ENCODE results near the gene CCDC74B.
"Not testable (repeated sequence)": the region's sequence is repeated elsewhere in the genome, so short reads cannot be mapped to it uniquely, and the experiment has no call there.

The CCDC74B gene

DNA sequence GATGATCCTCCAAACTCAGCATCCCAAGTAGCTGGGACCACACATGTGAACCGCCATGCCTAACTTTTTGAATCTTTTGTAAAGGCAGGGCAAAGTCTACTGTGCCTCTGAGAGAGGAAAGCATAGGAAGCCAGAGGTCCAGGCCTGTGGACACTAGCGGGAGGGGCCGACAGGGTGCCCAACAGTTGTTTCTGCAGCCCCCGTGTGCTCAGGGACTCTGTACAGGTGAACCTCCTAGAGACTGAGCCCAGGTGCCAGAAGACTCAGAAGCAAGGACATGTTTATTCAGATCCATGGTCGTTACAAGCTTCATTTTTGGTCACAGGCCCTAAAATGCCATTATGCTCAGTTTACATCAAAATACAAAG is 6.2 kb upstream of the CCDC74B start:
- in situ Hi-C loops (cut with MboI; ENCODE audit: low sequenced_read_pairs), result not testable (repeated sequence)

DNA sequence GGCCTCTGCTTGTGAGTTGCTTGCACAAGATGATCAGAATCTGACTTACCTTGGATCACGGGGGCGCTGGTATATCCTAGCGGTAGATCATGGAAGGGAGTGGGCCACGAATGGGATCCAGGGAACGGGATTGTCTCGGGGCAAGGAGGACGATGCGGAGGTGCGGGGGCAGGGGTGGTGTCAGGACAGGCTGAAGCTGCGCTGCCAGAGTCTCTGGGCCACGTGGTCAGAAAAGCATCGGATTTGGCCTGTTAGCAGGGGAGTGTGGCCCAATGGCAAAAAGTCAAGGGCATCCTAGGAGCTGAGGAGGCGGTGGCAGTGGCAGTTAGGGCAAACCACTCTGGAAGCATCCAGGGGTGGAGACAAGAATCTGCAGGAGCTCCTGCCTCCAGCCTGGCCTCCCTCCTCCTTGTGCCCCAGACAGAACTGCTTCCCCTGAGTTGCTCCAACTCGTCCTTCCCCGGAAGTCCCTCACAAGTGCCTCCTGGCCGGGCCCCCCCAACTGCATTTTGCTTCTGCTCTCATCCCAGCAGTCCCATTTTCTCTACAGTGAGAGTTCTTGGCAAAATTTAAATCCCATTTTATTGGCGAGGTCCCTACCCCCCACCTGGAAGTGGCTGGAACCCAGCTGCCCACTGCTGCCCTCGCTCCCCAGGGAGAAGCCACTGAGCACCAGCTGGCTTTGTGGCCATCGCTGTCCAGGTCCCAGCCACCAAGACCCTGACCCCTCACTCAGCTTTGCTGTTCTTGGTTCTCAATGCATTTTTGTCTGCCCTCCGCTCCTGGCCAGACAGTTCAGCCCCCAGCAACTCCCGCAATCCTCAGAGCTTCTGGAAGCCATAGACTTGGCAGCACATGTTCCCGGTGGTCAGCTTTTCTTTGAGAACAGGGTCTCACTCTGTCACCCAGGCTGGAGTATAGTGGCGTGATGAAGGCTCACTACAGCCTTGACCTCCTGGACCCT is 5.6 kb upstream of the CCDC74B start:
- in situ Hi-C loops (cut with MboI; ENCODE audit: low sequenced_read_pairs), result no loop called here

DNA sequence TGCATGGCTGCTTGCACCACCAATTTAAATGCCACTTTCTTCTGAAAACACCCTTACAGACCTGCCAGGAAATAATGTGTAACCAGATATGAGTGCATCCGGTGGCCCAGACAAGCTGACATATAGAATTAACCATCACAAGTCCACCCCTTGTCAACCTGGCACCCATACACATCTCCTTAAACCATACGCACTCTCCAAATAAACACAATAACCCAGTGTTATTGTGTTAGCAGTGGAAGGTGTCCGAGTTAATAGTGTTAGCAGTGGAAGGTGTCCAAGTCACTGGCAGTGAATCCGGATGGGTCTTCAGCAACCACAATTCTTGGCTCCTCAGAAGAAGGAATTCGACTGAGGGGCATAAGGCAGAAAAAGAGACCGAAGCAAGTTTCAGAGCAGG is 3.6 kb upstream of the CCDC74B start:
- in situ Hi-C loops (cut with MboI; ENCODE audit: low sequenced_read_pairs), result not testable (repeated sequence)

DNA sequence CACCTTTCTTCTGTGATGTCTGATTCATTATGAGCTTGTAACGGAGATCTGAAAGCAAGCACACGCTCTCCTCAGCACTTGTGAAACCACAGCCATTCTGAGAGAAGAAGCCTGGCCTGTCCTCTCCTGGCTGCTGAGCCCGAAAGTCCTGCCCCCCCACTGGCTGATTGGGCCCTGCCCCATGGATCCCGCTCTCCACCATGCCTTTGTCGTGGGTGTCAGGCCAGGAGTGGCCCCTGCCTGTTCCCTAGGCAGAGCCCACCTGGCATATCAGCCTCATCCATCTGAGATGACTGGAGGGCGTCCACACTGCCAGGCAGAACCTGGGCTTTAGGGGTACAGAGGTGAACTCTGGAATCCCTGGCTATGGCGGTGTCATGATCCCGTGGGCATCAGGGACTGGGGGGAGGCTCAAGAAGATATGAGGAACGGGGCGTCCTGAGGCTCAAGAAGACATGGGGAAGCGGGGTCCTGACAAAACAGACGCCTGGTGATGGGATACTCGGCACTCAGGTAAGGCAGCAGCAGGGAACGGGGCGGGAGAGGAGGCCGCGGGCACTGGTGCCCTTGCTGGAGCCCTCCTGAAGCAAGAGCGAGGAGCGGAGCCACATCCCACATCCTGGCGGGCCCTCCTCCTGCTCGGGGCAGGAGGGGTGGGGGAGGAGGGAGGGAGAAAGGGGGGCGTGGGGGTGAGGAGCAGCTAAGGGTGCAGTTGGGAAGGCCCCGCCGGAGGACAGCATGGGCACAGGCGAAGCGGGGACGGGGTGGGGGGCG is 1.5 kb downstream of the CCDC74B start:
- in situ Hi-C loops (cut with MboI; ENCODE audit: low sequenced_read_pairs), result not testable (repeated sequence)

DNA sequence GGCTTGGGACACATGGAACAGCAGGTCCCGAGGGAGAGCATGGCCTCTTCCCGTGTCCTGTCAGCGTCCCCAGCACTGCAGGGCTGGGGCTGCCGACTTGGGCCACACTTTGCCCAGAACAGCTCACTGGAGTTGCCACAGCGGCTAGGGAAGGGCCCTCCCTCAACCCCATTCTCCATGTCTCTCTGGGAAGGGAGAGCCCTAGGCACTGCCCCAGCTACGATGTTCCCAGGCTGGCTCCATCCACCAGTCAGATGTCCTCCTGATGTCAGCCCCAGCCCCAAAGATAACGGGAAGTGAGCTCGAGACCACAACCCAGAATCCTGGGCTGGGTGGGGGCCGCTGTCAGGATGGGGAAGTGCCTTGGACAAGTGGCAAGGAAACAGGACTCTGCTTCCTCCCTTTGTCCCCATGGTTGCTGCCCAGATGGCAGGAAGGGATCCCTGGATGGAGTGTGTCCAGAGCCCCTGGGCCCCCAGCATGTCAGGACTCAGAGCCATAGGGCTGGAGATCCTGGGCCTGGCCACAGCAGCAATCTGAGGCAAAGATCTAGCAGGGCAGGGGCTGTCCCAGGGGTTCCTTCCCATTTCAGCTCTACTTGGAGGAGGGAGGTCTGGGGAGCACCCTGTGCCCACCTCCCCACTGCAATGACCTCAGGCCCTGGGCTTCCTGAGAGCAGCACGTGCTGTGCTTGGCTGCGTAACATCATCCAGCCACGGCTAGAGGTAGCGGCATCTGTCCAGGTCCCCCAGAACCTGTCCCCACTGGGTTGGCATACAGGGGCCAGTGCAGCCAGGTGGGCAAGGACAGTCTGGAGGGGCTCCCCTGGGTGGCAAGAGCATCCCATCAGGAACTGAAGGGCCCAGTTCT is 2.3 kb downstream of the CCDC74B start:
- in situ Hi-C loops (cut with MboI; ENCODE audit: low sequenced_read_pairs), result not testable (repeated sequence)

DNA sequence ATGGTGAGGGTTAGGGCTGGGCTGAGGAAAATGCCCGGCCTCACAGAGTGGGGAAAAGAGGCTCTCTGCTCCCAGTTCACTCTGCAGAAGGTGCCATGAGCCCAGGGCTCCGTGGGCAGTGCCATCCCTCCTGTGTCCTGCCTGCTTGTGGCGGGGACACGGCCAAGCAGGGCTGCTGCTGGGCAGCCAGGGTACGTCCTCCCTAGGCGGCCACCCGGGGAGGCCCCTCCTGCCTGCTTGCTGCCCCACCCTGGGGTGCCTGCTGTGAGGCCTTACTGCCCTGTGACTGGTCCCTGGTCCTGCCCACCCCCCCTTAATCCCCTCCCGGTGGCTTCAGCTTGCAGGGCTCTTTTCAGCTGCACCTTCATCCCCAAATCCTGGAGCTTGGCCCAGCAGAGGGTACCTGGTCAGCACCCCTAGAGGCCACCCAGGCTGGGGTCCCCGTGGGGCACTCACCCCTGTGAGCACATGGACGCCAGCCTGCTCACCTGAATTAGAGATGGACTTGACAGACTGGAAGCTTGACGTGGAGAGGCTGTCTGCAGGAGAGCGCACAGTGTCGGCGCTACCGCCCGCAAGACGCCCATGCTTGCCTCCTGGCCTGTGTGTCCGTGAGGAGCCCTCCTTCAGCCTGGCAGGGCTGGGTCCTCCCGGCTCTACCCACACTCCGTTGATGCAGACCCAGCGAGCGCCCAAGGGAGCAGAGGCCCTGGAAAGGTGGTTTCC is 3.1 kb downstream of the CCDC74B start:
- in situ Hi-C loops (cut with MboI; ENCODE audit: low sequenced_read_pairs), result not testable (repeated sequence)

DNA sequence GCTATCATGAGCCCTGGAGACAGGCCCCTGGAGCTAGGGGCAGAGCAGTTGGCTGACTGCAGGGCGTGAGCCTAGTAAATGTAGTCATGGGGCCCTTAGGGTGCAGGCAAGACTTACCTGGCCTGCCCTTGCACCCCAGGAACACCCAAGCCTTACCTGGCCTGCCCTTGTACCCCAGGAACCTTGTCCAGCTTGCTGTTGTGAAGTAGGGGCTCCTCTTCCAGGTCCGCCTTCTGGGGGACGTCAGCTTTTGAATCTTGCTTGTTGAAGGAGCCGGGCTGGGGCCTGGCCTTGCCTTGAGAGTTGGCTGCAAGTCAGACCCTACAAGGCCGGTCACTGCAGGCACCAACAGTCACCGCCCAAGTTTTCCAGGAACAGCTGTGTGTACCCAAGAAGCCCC is 3.9 kb downstream of the CCDC74B start:
- in situ Hi-C loops (cut with MboI; ENCODE audit: low sequenced_read_pairs), result not testable (repeated sequence)

DNA sequence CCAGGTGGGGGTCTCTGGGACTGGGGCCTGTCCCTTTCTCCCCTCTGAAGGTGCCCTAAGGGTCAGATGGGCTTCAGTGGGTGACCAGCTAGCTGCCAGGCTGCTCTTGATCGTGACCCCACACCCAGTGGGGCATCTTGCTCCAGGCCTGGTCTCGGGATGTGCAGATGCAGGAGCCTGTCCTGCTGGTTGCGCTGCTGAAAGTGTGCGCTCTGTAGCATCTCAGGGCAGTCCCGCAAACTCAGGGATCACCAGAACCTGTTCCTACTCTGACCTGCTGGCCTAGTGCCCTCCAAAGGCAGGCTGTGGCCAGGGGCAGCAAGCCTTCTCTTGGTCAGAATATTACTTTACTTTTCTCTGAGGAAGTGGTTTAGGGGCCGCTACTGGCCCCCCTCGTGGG is 4.4 kb downstream of the CCDC74B start:
- in situ Hi-C loops (cut with MboI; ENCODE audit: low sequenced_read_pairs), result not testable (repeated sequence)

DNA sequence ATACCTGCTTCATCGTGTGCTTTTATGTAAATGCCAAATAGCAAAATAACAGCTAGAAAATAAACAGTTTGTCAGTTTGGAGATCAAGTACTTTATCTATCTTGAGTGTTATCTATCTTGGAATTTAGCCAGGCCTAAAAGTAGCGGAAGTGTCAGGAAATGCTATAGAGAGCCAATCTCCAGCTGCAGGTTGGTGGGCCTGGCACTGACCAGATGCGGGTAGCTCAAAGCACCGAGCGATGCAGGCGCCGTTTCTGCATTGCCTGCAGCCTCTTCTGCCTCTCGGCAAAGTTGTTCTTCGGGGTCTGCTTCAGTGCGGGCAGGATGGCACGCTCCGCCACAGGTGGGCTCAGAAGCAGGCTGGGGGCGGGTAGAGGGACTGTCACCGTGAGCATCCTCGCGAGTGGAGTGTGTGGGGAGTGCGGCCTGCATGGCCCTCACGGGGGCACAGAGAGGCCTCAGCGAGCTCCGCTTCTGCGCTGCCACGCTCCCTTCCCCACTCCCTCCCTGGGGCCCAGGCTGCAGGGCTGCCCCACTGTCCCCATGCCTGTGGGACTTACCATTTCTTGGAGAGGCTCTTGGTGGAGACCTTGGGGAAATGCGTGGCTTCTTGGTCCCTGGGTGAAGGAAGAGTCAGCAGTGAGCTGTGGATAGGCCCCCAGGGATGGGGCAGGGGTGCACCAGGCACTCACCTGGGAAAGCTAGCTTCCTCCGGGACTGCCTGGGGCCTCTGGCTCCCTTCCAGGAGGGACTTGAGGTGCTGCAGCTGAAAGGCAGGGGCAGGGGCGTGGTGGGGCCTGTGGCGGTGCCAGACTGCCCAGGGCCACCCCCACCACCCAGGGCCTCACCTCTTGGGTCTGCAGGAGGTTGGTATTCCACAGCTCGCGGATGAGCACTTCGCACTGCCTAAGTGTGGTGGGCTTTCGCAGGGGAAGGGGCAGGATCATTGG is 5.3 kb downstream of the CCDC74B start:
- in situ Hi-C loops (cut with MboI; ENCODE audit: low sequenced_read_pairs), result not testable (repeated sequence)

DNA sequence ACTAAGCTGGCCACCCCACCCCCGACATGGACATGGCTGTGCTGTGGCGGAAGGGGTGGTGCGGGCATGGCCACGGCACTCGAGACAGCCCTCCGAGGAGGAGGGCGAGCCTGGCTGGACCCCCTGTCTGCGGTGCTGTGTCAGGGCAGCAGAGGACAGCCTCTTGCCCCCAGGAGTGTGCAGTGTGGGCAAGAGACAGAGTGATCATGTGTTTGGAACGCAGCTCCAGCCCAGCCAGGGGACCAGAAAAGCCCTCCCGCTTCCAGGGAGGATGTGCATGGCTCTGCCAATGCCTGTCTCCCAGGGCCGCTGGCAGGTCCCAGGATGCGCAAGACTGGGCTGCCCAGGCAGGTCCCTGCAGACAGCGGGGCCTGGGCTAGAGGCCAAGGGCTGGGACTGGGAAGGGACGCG is 6.1 kb downstream of the CCDC74B start:
- in situ Hi-C loops (cut with MboI; ENCODE audit: low sequenced_read_pairs), result not testable (repeated sequence)

DNA sequence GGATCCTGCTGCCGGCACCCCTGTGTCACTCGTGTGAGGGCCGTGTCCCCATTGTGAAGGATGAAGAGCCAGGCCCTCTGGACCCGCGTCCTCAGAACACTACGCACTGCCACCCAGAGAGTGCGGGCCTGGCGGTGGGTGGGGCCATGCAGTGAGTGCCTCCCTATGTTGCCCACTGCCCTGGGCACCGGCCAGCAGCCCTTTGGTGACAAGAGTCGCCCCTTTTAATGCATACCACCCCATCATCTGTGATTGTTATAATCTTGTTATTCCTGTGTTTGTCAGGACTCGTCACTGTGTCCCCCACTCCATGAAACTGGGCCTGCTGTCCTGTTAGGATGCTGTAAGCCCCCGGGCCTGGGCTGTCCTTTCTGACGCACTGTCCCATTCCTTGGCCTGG is 6.6 kb downstream of the CCDC74B start:
- in situ Hi-C loops (cut with MboI; ENCODE audit: low sequenced_read_pairs), result not testable (repeated sequence)

DNA sequence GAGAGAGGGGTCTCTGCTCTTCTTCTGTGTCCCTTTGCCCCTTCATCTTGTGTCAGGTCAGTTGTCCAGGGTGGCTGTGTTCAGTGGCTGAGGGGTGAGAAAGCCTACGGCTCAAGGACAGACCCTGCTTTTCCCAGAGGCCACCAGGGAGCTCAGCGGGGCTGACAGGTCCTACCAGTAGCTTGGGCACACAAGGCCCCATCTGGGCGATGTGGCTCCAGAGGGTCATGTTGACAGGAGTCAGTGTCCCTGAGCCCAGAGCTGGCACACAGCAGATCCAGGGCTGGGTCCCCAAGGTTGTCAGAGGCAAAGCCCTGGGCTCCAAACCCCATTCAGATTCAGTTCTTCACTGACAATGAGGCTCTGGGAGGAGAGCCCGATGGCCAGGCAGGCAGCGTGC is 7.8 kb downstream of the CCDC74B start:
- in situ Hi-C loops (cut with MboI; ENCODE audit: low sequenced_read_pairs), result not testable (repeated sequence)

DNA sequence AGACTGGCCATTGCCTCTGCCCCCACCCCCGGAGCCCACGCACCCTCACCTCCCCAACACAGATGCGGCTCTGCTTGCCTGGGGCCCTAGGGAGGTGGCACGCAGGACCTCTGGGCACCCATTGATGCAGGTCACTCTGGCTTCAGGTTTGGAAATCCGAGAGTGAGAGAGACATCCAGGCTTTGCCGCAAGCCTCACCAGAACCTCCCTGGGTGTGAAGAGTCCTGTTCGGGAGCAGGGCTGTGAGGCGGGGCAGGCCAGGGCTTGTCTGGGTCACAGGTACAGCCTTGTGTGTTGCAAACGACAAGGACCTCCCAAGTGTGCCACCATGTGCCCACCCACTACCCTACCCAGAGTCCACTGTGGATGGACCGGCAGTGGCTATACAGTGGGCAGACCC is 8.4 kb downstream of the CCDC74B start:
- in situ Hi-C loops (cut with MboI; ENCODE audit: low sequenced_read_pairs), result not testable (repeated sequence)

DNA sequence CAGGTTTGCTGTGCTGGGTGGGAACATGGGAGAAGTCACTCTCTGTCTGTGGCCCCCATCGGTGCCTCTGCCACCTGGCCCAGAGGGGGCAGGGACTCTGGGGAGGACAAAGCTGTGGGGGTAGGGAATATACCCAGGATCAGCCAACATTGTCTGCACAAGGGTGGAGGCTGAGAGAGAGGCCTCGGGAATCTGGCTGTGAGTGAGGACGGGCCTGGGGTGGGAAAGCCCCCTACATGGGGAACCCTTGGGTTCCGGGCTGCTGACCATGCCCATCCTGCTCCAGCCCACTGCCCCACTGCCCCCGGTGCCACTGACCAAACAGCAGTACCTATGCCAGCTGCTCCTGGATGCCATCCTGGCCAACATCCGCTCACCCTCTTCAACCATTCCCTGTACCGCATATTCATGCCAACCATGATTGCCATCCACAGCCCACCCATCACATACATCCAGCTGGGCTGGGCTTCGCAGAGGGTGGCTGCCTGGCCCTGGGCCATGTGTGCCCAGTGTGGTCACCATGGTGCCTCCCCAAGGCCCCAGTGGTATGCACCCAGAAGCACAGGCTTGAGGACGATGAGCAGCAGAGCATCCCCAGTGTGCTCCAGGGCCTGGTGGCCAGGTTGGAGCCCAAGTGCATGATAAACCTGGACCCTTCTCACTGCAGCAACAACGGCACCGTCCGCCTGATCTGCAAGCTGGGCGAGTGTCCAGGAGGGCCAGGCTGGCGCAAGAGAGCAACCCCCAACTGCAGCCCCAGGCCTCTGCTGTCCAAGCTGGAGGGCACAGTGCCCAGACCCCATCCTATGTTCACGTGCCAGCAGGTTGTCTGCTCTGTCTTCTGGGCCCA is 9.0 kb downstream of the CCDC74B start:
- in situ Hi-C loops (cut with MboI; ENCODE audit: low sequenced_read_pairs), result no loop called here

DNA sequence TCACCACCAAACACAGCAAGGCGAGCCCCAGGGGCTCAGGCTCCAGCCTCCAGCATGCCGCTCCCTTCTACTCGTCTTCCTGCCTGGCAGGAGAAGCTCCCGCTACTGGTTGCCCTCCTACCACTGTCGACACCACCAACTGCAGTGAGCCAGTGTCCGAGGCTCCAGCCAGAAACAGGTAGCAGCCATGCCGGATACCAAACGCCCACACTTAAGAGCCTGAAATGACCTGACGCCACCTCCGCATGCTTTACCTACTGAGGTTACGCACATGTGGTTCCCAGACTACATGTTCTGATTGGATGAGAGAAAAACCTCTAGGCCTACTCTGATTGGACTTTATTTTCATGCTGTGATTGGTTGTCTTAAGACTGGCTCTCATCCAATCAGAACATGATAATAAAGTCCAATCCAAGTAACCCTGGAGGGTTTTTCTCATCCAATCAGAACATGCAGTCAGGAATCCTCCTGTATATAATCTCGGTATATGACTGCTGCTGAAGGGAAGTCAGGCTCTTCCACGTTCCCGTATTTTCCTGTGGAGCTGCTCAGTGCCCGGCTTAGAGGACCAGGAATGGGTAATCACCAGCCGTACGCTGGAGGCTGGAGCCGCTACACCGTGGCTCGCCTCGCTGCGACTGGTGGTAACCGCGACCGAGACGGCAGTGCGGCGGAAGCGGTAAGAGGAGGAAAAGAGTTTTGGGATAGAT is 15.6 kb downstream of the CCDC74B start, which contains the start of gene POTEF:
POTEF (minus strand) TSS at position 103 of the 710 bp plus-strand sequence. CDS start 8,707 bp downstream, outside the sequence.
- in situ Hi-C loops (cut with MboI; ENCODE audit: low sequenced_read_pairs), result not testable (repeated sequence)

DNA sequence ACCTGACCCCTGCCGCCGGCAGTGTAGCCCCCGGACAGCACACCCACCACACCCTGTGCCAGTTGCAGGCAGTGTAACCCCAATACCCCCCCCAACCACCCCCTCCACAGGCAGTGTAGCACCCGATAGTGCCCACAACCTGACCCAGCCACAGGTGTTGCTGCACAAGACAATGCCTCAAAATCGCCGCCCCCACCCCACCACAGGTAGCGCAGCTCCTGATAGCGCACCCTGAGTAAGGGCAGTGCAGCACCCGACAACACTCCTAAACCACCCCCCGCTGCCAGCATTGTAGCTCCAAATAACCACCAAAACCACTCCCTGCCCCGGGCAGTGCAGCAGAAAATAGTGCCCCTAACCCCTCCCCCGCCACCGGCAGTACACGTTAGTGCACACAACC is 16.4 kb downstream of the CCDC74B start:
- in situ Hi-C loops (cut with MboI; ENCODE audit: low sequenced_read_pairs), result not testable (repeated sequence)

DNA sequence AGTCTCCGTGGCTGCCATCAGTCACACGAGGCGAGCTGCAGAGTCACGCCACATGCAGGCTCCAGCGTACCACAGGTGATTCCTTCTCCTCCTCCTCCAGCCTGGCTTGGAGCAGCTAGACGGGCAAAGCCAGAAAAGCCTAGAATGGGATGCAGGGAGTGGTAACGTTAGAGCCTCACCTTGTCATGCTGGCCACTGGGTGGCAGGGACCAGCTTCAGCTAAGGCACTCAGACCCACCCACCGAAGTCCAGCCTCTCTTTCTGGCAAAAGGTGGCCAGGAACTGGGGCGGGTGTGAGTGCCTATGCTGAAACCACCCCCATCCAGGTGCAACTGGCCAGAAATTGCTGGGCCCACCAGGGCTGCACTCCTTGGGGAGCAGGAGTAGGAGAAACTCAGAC is 17.2 kb downstream of the CCDC74B start:
- in situ Hi-C loops (cut with MboI; ENCODE audit: low sequenced_read_pairs), result not testable (repeated sequence)
